Pulmonary artery endothelial cell (primary cell): Measurements from ENCODE around the gene PLEKHM1. TPM values are rescaled to one million over a fixed set of nuclear protein-coding genes. Genes with fewer than 3 reads are reported as not detected.

Experiments
- DNase-seq: peaks from one replicate; pipeline ENCODE4 v3.0.0-alpha.2; 2011; ENCODE audit warnings: low read depth, low spot score
- total RNA-seq: library from RNA; depleted of rRNA; stranded (reverse); fragments of >200 nt; gene quantifications from 2 replicates; pipeline ENCODE4 v1.2.3, GENCODE V29; 2014

Gene PLEKHM1
- total RNA-seq, 1 donor from 2014 or later, result 19.4 TPM

- DNase-seq, result no peak
Observed at GRCh38 chr17:45427181-45427835, 63.2 kb downstream of the PLEKHM1 start.

GRCh38 chr17:45426561-45426960, 64.0 kb downstream of the PLEKHM1 start:
- DNase-seq, result no peak

- DNase-seq, result no peak
Observed at GRCh38 chr17:45425984-45426413, 64.5 kb downstream of the PLEKHM1 start.

GRCh38 chr17:45425125-45425983, 65.2 kb downstream of the PLEKHM1 start:
- DNase-seq, result no peak

- DNase-seq, result no peak
Observed at GRCh38 chr17:45424769-45425124, 65.8 kb downstream of the PLEKHM1 start.

GRCh38 chr17:45423975-45424335, 66.6 kb downstream of the PLEKHM1 start:
- DNase-seq, result no peak

- no peak for DNase-seq
Observed at GRCh38 chr17:45423304-45423974, 67.1 kb downstream of the PLEKHM1 start.

- DNase-seq, result no peak
Observed at GRCh38 chr17:45414990-45415881, 75.3 kb downstream of the PLEKHM1 start.

GRCh38 chr17:45413498-45413923, 77.0 kb downstream of the PLEKHM1 start:
- DNase-seq, result no peak

- DNase-seq, result no peak
Observed at GRCh38 chr17:45411348-45412105, 79.0 kb downstream of the PLEKHM1 start.

GRCh38 chr17:45410144-45411091, 80.1 kb downstream of the PLEKHM1 start:
- DNase-seq, result no peak

GRCh38 chr17:45409659-45410076, 80.9 kb downstream of the PLEKHM1 start:
- DNase-seq, result no peak

GRCh38 chr17:45408611-45409421, 81.7 kb downstream of the PLEKHM1 start:
- no peak for DNase-seq

GRCh38 chr17:45406107-45406506, 84.4 kb downstream of the PLEKHM1 start:
- DNase-seq, result no peak

GRCh38 chr17:45405250-45406086, 85.1 kb downstream of the PLEKHM1 start:
- no peak for DNase-seq

- DNase-seq, result no peak
Observed at GRCh38 chr17:45404870-45405249, 85.7 kb downstream of the PLEKHM1 start.

- DNase-seq, result no peak
Observed at GRCh38 chr17:45403906-45404490, 86.5 kb downstream of the PLEKHM1 start.
